Astrocyte (in vitro differentiated cells and primary cell): ENCODE data around the gene GID4.

ENCODE experiments used
- CTCF ChIP-seq: IDR thresholded peaks from 2 replicates; pipeline ENCODE4 v1.5.1; 2011; ENCODE audit warnings: low read depth, mild to moderate bottlenecking, inconsistent platforms, low read length, moderate library complexity; ENCODE audit not compliant: insufficient read depth
- EZH2 ChIP-seq: IDR thresholded peaks from 2 replicates; pipeline ENCODE4 v1.6.1; 2012; ENCODE audit warnings: mild to moderate bottlenecking, low read length, inconsistent platforms; ENCODE audit not compliant: insufficient read depth

GRCh38 chr17:18109935-18110485 is 70.8 kb downstream of the GID4 start:
- TF ChIP-seq EZH2: no peak
- TF ChIP-seq CTCF: no peak
